ENCODE data around the gene KRTAP4-2.
"Not testable (repeated sequence)": the region's sequence is repeated elsewhere in the genome, so short reads cannot be mapped to it uniquely, and the experiment has no call there.

Gene KRTAP4-2

DNA sequence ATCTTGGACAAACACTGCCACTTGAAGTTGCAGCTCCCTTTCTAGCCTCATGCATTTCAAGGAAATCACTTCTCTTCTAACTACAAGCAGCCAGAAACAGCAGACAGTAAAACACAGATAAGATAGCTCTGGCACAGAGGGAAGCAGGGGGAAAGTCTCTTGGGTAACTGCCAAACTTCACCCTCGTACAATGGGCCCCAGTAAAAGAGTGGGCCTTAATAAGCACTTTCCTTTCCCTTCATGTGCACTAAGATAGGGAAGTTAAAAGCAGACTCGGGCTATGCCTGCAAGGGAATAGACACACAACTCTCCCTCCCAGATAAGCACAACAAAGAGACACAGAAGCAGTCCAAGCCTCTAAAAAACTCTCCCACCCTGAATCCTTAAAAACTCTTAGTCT lies 24.2 kb downstream of the KRTAP4-2 start:
- H3K4me3 Mint-ChIP-seq = no peak overlapping the region
- no peaks in the 10 kb centered on the region for H3K9me3 Mint-ChIP-seq
- no peak for DNase-seq
- no peaks in the 10 kb centered on the region for H3K36me3 Mint-ChIP-seq (ENCODE audit: low read depth)
- peaks cover 12% of the 10 kb centered on the region for H3K27me3 Mint-ChIP-seq (ENCODE audit: low read depth, poor library complexity)
- TF ChIP-seq, protein P1, sequence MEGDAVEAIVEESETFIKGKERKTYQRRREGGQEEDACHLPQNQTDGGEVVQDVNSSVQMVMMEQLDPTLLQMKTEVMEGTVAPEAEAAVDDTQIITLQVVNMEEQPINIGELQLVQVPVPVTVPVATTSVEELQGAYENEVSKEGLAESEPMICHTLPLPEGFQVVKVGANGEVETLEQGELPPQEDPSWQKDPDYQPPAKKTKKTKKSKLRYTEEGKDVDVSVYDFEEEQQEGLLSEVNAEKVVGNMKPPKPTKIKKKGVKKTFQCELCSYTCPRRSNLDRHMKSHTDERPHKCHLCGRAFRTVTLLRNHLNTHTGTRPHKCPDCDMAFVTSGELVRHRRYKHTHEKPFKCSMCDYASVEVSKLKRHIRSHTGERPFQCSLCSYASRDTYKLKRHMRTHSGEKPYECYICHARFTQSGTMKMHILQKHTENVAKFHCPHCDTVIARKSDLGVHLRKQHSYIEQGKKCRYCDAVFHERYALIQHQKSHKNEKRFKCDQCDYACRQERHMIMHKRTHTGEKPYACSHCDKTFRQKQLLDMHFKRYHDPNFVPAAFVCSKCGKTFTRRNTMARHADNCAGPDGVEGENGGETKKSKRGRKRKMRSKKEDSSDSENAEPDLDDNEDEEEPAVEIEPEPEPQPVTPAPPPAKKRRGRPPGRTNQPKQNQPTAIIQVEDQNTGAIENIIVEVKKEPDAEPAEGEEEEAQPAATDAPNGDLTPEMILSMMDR (IDR thresholded peaks at IDR 0.05) = no peak
- H3K4me1 Mint-ChIP-seq = no peaks in the 10 kb centered on the region
- no peak overlapping the region for H3K27ac Mint-ChIP-seq

DNA sequence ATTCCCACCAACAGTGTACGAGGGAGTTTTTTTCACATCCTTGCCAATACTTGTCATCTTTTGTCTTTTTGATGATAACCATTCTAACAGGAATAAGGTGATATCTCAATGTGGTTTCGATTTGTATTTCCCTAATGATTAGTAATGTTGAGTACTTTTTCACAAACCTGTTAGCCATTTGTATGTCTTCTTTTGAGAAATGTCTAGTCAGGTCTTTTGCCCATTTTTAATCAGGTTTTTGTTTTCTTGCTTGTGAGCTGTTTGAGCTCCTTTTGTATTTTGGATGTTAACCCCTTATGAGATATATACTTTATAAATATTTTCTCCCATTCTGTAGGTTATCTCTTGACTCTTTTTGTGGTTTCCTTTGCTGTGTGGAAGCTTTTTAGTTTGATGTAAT lies 26.5 kb downstream of the KRTAP4-2 start:
- Mint-ChIP-seq H3K36me3 (ENCODE audit: low read depth) (no peaks in the 10 kb centered on the region), H3K4me3 (no peak overlapping the region), H3K4me1 (no peaks in the 10 kb centered on the region), H3K27ac (no peak overlapping the region), H3K27me3 (ENCODE audit: low read depth, poor library complexity) (peaks cover 7% of the 10 kb centered on the region), H3K9me3 (no peaks in the 10 kb centered on the region)
- TF ChIP-seq, protein P1 (IDR thresholded peaks at IDR 0.05) = no peak
- no peak for DNase-seq

DNA sequence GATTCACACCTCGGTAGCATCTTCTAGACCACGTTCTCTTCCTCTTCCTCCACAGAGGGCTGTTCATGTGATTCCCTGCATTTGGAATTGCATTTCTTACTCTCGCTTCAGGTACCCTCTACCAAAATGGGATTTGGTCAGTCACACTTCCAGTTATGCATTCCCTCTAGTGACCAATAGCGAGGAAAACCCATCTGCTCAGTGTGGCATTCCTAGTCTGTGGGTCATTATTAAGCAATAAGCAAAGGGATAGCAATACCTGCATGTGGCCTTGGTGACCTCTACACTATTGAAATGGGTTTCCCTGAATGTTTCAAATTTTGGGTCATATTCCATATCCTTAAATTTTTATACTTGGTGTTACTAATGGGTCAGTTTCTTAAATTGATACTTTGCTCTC lies 28.0 kb downstream of the KRTAP4-2 start:
- Mint-ChIP-seq H3K27ac (no peak overlapping the region), H3K9me3 (peaks cover 2% of the 10 kb centered on the region)

DNA sequence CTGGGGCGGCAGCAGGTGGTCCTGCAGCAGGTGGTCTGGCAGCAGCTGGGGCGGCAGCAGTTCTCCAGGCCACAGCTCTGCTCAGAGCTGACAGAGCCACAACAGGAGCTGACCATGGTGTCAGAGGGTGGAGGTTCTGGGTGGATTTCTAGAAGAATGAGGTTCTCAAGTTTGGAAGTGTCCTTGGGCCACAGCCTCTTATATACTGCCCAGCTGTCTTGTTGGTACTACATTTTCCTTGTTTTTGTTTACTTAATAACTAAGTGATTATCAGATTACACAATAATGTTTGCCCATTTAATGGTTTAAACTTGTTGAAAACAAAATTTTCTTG lies 28.4 kb downstream of the KRTAP4-2 start, which contains the start of gene KRTAP4-5:
TSS of gene KRTAP4-5 (minus strand) at position 174 of the 334 bp plus-strand sequence. CDS start at position 116, 58 bp downstream.
- no peak for DNase-seq
- peaks cover 5% of the 10 kb centered on the region for H3K9me3 Mint-ChIP-seq
- H3K36me3 Mint-ChIP-seq (ENCODE audit: low read depth) = no peaks in the 10 kb centered on the region
- no peak within 1 kb of the TSS for H3K4me3 Mint-ChIP-seq
- peaks cover 4% of the 10 kb centered on the region for H3K27me3 Mint-ChIP-seq (ENCODE audit: low read depth, poor library complexity)
- no peak within 1 kb of the TSS for H3K27ac Mint-ChIP-seq
- TF ChIP-seq, protein P1 (IDR thresholded peaks at IDR 0.05) = no peak
- no peaks in the 10 kb centered on the region for H3K4me1 Mint-ChIP-seq

More for the DNA sequence above, 28.0 kb downstream of the KRTAP4-2 start:
- peaks cover 4% of the 10 kb centered on the region for H3K27me3 Mint-ChIP-seq (ENCODE audit: low read depth, poor library complexity)
- no peaks in the 10 kb centered on the region for H3K4me1 Mint-ChIP-seq
- TF ChIP-seq, protein P1 (IDR thresholded peaks at IDR 0.05) = no peak
- H3K4me3 Mint-ChIP-seq = no peak overlapping the region
- DNase-seq = no peak
- no peaks in the 10 kb centered on the region for H3K36me3 Mint-ChIP-seq (ENCODE audit: low read depth)

DNA sequence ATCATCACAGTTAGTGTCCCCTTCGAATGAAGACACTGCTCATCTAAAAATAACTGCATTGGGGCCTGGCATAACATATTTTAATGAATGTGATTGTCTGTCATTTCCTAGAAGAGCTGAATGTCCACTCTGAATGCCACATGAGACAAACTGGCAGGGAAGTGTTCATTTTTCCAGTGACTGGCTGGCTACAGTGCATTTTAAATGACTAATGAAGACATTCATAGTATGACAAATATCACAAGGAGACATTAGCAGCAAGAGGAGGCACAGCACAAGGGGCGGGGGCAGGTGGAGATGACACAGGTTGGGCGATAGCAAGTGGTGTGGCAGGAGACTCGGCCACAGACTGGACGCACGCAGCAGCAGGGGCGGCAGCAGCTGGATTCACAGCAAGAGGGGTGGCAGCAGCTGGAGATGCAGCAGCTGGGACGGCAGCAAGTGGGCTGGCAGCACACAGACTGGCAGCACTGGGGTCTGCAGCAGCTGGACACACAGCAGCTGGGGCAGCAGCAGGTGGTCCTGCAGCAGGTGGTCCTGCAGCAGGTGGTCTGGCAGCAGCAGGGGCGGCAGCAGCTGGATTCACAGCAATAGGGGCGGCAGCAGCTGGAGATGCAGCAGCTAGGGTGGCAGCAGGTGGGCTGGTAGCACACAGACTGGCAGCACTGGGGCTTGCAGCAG lies 28.9 kb downstream of the KRTAP4-2 start:
- H3K27me3 Mint-ChIP-seq (ENCODE audit: low read depth, poor library complexity); H3K9me3 Mint-ChIP-seq; H3K27ac Mint-ChIP-seq; H3K36me3 Mint-ChIP-seq (ENCODE audit: low read depth); DNase-seq; H3K4me1 Mint-ChIP-seq; H3K4me3 Mint-ChIP-seq: not testable (repeated sequence)

DNA sequence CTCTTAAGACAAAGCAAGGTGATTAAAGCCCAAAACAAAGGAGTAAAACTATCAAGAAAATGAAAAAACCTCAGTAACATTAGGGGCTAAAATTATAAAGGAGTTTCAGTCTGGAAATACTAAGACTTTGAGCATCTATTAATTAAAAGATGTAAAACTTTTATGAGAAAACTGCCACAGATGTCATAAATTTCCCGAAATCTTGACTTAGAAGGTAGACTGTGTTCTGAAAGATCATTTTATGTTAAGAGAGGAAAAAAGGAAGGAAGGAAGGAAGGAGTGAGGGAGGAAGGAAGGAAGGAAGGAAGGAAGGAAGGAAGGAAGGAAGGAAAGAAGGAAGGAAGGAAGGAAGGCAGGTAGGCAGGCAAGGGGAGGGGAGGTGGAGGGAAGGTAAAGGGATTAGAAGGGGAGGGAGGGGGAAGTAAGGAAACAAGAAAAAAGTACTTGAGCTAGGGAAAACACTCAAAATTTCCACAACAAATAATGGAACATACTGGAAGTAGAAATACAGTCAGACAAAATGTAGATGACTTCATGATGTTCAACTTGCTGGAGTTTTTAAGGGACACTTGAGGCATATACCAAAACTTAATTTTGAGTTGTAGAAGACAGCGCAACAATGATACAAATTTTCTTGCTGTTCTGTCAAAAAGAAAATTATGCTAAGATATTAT lies 30.4 kb downstream of the KRTAP4-2 start:
- Mint-ChIP-seq H3K9me3 (peaks cover 20% of the 10 kb centered on the region), H3K27ac (no peak overlapping the region), H3K27me3 (ENCODE audit: low read depth, poor library complexity) (peaks cover 4% of the 10 kb centered on the region), H3K4me1 (no peaks in the 10 kb centered on the region), H3K36me3 (ENCODE audit: low read depth) (peaks cover 6% of the 10 kb centered on the region), H3K4me3 (no peak overlapping the region)
- TF ChIP-seq, protein P1 (IDR thresholded peaks at IDR 0.05) = no peak
- DNase-seq = no peak

Measured in nephron progenitor cell (in vitro differentiated cells).